Activated T-helper 1 cell treated with anti-CD3 and anti-CD28 coated beads, Interleukin-12 subunit alpha, Interleukin-12 subunit beta, Interleukin-2, Interleukin-4 antibody, amounts not matched to agents 30 ng/mL and 10 ng/mL and 1 ng/mL, durations not matched to agents 14 hours and 24 hours and 36 hours (primary cell): ENCODE measurements around the gene DYNLL1. TPM values are rescaled to one million over a fixed set of nuclear protein-coding genes. Genes with fewer than 3 reads are reported as not detected.
"Not testable (repeated sequence)": the region's sequence is repeated elsewhere in the genome, so short reads cannot be mapped to it uniquely, and the experiment has no call there.

Experiments
- DNase-seq: peaks from one replicate; pipeline ENCODE4 v3.0.0; 2021; ENCODE audit warnings: low spot score
- H3K27ac Mint-ChIP-seq: one replicate; pipeline ENCODE4 v1.8.0; 2021; ENCODE audit warnings: mild to moderate bottlenecking, mixed read lengths
- H3K27me3 Mint-ChIP-seq: one replicate; pipeline ENCODE4 v1.8.0; 2022; ENCODE audit warnings: mild to moderate bottlenecking, moderate library complexity, mixed read lengths; ENCODE audit not compliant: insufficient read depth
- H3K36me3 Mint-ChIP-seq: one replicate; pipeline ENCODE4 v1.8.0; 2021; ENCODE audit warnings: low read depth, mixed read lengths
- H3K4me1 Mint-ChIP-seq: one replicate; pipeline ENCODE4 v1.8.0; 2021; ENCODE audit warnings: low read depth, mixed read lengths
- H3K4me3 Mint-ChIP-seq: one replicate; pipeline ENCODE4 v1.8.0; 2021; ENCODE audit warnings: mild to moderate bottlenecking, moderate library complexity, mixed read lengths
- H3K9me3 Mint-ChIP-seq: one replicate; pipeline ENCODE4 v1.8.0; 2021; ENCODE audit warnings: mixed read lengths
- intact Hi-C: fragments of 100-400 bp; cut with micrococcal nuclease; formaldehyde crosslinking; loops from one replicate; pipeline ENCODE4 v1.15.1; 2024
- total RNA-seq: library from RNA; stranded (reverse); gene quantifications from 2 replicates; pipeline ENCODE4 v1.2.3, GENCODE V29; 2022

The DYNLL1 gene
- total RNA-seq, result 341 and 356 TPM in 2 replicates

GRCh38 chr12:120495731-120496412, at the start of gene DYNLL1:
TSS of gene DYNLL1 (plus strand) at chr12:120496113. CDS start at chr12:120496422, 309 bp downstream.
- no peaks in the 10 kb centered on the region for H3K9me3 Mint-ChIP-seq
- peaks cover 29% of the 10 kb centered on the region for H3K36me3 Mint-ChIP-seq
- no peaks in the 10 kb centered on the region for H3K27me3 Mint-ChIP-seq
- peaks cover 37% of the 10 kb centered on the region for H3K4me1 Mint-ChIP-seq
- H3K27ac Mint-ChIP-seq, result peak within 1 kb of the TSS; percentile 89
- H3K4me3 Mint-ChIP-seq, result peak within 1 kb of the TSS; percentile 99
- peak; percentile 98 for DNase-seq
- intact Hi-C loops, result loop anchor here (1.0 to 5.0 kb wide), 11 partner anchors 27 to 856 kb away; partner anchors contain the start of genes ANAPC5, COQ5, GATC and POP5

GRCh38 chr12:120446844-120447178, 49.1 kb upstream of the DYNLL1 start:
- H3K27ac Mint-ChIP-seq, result peak overlapping the region; percentile 99
- H3K27me3 Mint-ChIP-seq, H3K9me3 Mint-ChIP-seq, DNase-seq: not testable (repeated sequence)
- peaks cover 24% of the 10 kb centered on the region for H3K4me1 Mint-ChIP-seq
- H3K4me3 Mint-ChIP-seq, result peak overlapping the region; percentile 97
- peaks cover 38% of the 10 kb centered on the region for H3K36me3 Mint-ChIP-seq
- intact Hi-C loops, result loop anchor here (1.0 to 2.0 kb wide), 3 partner anchors 9 to 50 kb away; partner anchors contain the start of genes COX6A1 and DYNLL1

GRCh38 chr12:120447992-120448391, 47.9 kb upstream of the DYNLL1 start:
- Mint-ChIP-seq H3K36me3 (peaks cover 34% of the 10 kb centered on the region), H3K4me3 (peak overlapping the region; percentile 97), H3K4me1 (peaks cover 24% of the 10 kb centered on the region), H3K9me3 (no peaks in the 10 kb centered on the region), H3K27me3 (no peaks in the 10 kb centered on the region), H3K27ac (peak overlapping the region; percentile 96)
- intact Hi-C loops, result loop anchor here (2.0 kb wide), 1 partner anchor 49 kb away; the partner anchor contains the start of gene DYNLL1
- no peak for DNase-seq

GRCh38 chr12:120452524-120452923, 43.4 kb upstream of the DYNLL1 start:
- H3K4me3 Mint-ChIP-seq, intact Hi-C loops, H3K27me3 Mint-ChIP-seq, DNase-seq, H3K27ac Mint-ChIP-seq, H3K9me3 Mint-ChIP-seq: not testable (repeated sequence)
- peaks cover 17% of the 10 kb centered on the region for H3K4me1 Mint-ChIP-seq
- H3K36me3 Mint-ChIP-seq, result peaks cover 37% of the 10 kb centered on the region

GRCh38 chr12:120453060-120453750, 42.7 kb upstream of the DYNLL1 start:
- peaks cover 13% of the 10 kb centered on the region for H3K4me1 Mint-ChIP-seq
- H3K4me3 Mint-ChIP-seq, result no peak overlapping the region
- H3K9me3 Mint-ChIP-seq, result no peaks in the 10 kb centered on the region
- no peak for DNase-seq
- no peak overlapping the region for H3K27ac Mint-ChIP-seq
- H3K36me3 Mint-ChIP-seq, result peaks cover 31% of the 10 kb centered on the region
- intact Hi-C loops, result no loop called here
- H3K27me3 Mint-ChIP-seq, result no peaks in the 10 kb centered on the region

GRCh38 chr12:120453977-120454376, 41.9 kb upstream of the DYNLL1 start:
- intact Hi-C loops, result no loop called here
- H3K36me3 Mint-ChIP-seq, result peaks cover 34% of the 10 kb centered on the region
- H3K27ac Mint-ChIP-seq, result no peak overlapping the region
- H3K4me3 Mint-ChIP-seq, result no peak overlapping the region
- no peaks in the 10 kb centered on the region for H3K9me3 Mint-ChIP-seq
- no peaks in the 10 kb centered on the region for H3K27me3 Mint-ChIP-seq
- DNase-seq, result no peak
- H3K4me1 Mint-ChIP-seq, result peaks cover 13% of the 10 kb centered on the region

GRCh38 chr12:120455302-120455701, 40.6 kb upstream of the DYNLL1 start:
- intact Hi-C loops, result no loop called here
- no peaks in the 10 kb centered on the region for H3K27me3 Mint-ChIP-seq
- H3K9me3 Mint-ChIP-seq, result no peaks in the 10 kb centered on the region
- peaks cover 38% of the 10 kb centered on the region for H3K36me3 Mint-ChIP-seq
- no peak for DNase-seq
- H3K4me3 Mint-ChIP-seq, result no peak overlapping the region
- no peak overlapping the region for H3K27ac Mint-ChIP-seq
- peaks cover 13% of the 10 kb centered on the region for H3K4me1 Mint-ChIP-seq

- H3K4me1 Mint-ChIP-seq, result peaks cover 13% of the 10 kb centered on the region
- no peaks in the 10 kb centered on the region for H3K9me3 Mint-ChIP-seq
- DNase-seq, result no peak
- peaks cover 44% of the 10 kb centered on the region for H3K36me3 Mint-ChIP-seq
- no peak overlapping the region for H3K27ac Mint-ChIP-seq
- no peak overlapping the region for H3K4me3 Mint-ChIP-seq
- intact Hi-C loops, result no loop called here
- H3K27me3 Mint-ChIP-seq, result no peaks in the 10 kb centered on the region
Measured at GRCh38 chr12:120457133-120457532, 38.8 kb upstream of the DYNLL1 start.

- Mint-ChIP-seq H3K9me3 (no peaks in the 10 kb centered on the region), H3K27ac (peak overlapping the region; percentile 31), H3K4me1 (peaks cover 8% of the 10 kb centered on the region), H3K27me3 (no peaks in the 10 kb centered on the region), H3K4me3 (no peak overlapping the region), H3K36me3 (peaks cover 69% of the 10 kb centered on the region)
- DNase-seq, result no peak
- intact Hi-C loops, result loop anchor here (10.0 kb wide), 1 partner anchor 235 kb away; no protein-coding TSS in a partner anchor
Measured at GRCh38 chr12:120460157-120460556, 35.8 kb upstream of the DYNLL1 start.

GRCh38 chr12:120462099-120462640, 33.7 kb upstream of the DYNLL1 start:
- Mint-ChIP-seq H3K4me1 (peaks cover 14% of the 10 kb centered on the region), H3K4me3 (no peak overlapping the region), H3K27ac (no peak overlapping the region)

GRCh38 chr12:120463712-120464111, 32.2 kb upstream of the DYNLL1 start:
- H3K27ac Mint-ChIP-seq, result no peak overlapping the region
- no peak for DNase-seq
- H3K27me3 Mint-ChIP-seq, result no peaks in the 10 kb centered on the region
- peaks cover 67% of the 10 kb centered on the region for H3K36me3 Mint-ChIP-seq
- no peaks in the 10 kb centered on the region for H3K9me3 Mint-ChIP-seq
- intact Hi-C loops, result loop anchor here (10.0 kb wide), 1 partner anchor 239 kb away; no protein-coding TSS in a partner anchor
- H3K4me1 Mint-ChIP-seq, result peaks cover 27% of the 10 kb centered on the region
- no peak overlapping the region for H3K4me3 Mint-ChIP-seq

More at GRCh38 chr12:120462099-120462640, 33.7 kb upstream of the DYNLL1 start:
- peaks cover 64% of the 10 kb centered on the region for H3K36me3 Mint-ChIP-seq
- no peaks in the 10 kb centered on the region for H3K9me3 Mint-ChIP-seq
- DNase-seq, result no peak
- H3K27me3 Mint-ChIP-seq, result no peaks in the 10 kb centered on the region
- intact Hi-C loops, result loop anchor here (10.0 kb wide), 1 partner anchor 237 kb away; no protein-coding TSS in a partner anchor

GRCh38 chr12:120465756-120466155, 30.2 kb upstream of the DYNLL1 start:
- peaks cover 54% of the 10 kb centered on the region for H3K36me3 Mint-ChIP-seq
- peak overlapping the region; percentile 40 for H3K27ac Mint-ChIP-seq
- no peak overlapping the region for H3K4me3 Mint-ChIP-seq
- no peak for DNase-seq
- H3K9me3 Mint-ChIP-seq, result no peaks in the 10 kb centered on the region
- H3K27me3 Mint-ChIP-seq, result no peaks in the 10 kb centered on the region
- peaks cover 35% of the 10 kb centered on the region for H3K4me1 Mint-ChIP-seq
- intact Hi-C loops, result loop anchor here (1.0 to 10.0 kb wide), 2 partner anchors 109 to 241 kb away; no protein-coding TSS in a partner anchor
